GM23338 (cell line): ENCODE data around the gene SLC49A4. TPM values are rescaled to one million over a fixed set of nuclear protein-coding genes. Genes with fewer than 3 reads are reported as not detected.

Experiments
- ATAC-seq: fragments of 200-7000 bp; cut with Tn5 transposase; 3 replicates; pipeline ENCODE4 v1.9.1; 2020
- DNase-seq: peaks from one replicate; pipeline ENCODE4 v3.0.0-alpha.2; 2015; ENCODE audit warnings: low spot score
- H2AFZ ChIP-seq: fragments of 200-600 bp; sonication (generic); 2 replicates; pipeline ENCODE4 v1.8.0; 2016; ENCODE audit warnings: antibody characterized with exemption, mild to moderate bottlenecking, moderate library complexity
- H3F3A ChIP-seq: fragments of 200-600 bp; sonication (generic); replicated peaks from 2 replicates; pipeline ENCODE4 v1.8.0; 2017; ENCODE audit warnings: antibody characterized with exemption, mixed run types, low read depth
- H3K27ac ChIP-seq: fragments of 200-600 bp; sonication (generic); 2 replicates; pipeline ENCODE4 v1.6.1; 2016; ENCODE audit warnings: low read depth
- H3K27me3 ChIP-seq: fragments of 200-600 bp; sonication (generic); 2 replicates; pipeline ENCODE4 v1.8.0; 2016; ENCODE audit warnings: mild to moderate bottlenecking, mixed run types, moderate library complexity; ENCODE audit not compliant: insufficient read depth
- H3K36me3 ChIP-seq: fragments of 200-600 bp; sonication (generic); 2 replicates; pipeline ENCODE4 v1.8.0; 2016; ENCODE audit warnings: mild to moderate bottlenecking; ENCODE audit not compliant: insufficient read depth
- H3K4me1 ChIP-seq: fragments of 200-600 bp; sonication (generic); 2 replicates; pipeline ENCODE4 v1.8.0; 2016; ENCODE audit warnings: mild to moderate bottlenecking, moderate library complexity; ENCODE audit not compliant: insufficient read depth
- H3K4me2 ChIP-seq: fragments of 200-600 bp; sonication (generic); 2 replicates; pipeline ENCODE4 v1.7.1; 2017; ENCODE audit warnings: mixed run types
- H3K4me3 ChIP-seq: fragments of 200-600 bp; sonication (generic); 2 replicates; pipeline ENCODE4 v1.6.1; 2016; ENCODE audit warnings: mixed run types
- H3K79me2 ChIP-seq: fragments of 200-600 bp; sonication (generic); replicated peaks from 2 replicates; pipeline ENCODE4 v1.8.0; 2017; ENCODE audit warnings: mild to moderate bottlenecking; ENCODE audit not compliant: insufficient read depth
- H3K9me2 ChIP-seq: fragments of 200-600 bp; sonication (generic); 2 replicates; pipeline ENCODE4 v1.8.0; 2017; ENCODE audit not compliant: insufficient read depth
- H4K20me1 ChIP-seq: fragments of 200-600 bp; sonication (generic); replicated peaks from 2 replicates; pipeline ENCODE4 v1.8.0; 2017; ENCODE audit warnings: mild to moderate bottlenecking; ENCODE audit not compliant: insufficient read depth
- H3K27ac Mint-ChIP-seq: 2 replicates; pipeline ENCODE4 v1.8.0; 2020; ENCODE audit warnings: inconsistent platforms, mild to moderate bottlenecking, moderate library complexity, mixed read lengths
- H3K27me3 Mint-ChIP-seq: 3 replicates; pipeline ENCODE4 v1.8.0; 2022; ENCODE audit warnings: low read depth, mild to moderate bottlenecking, moderate library complexity, mixed read lengths, inconsistent platforms; ENCODE audit not compliant: insufficient read depth, poor library complexity
- H3K36me3 Mint-ChIP-seq: 3 replicates; pipeline ENCODE4 v1.8.0; 2021; ENCODE audit warnings: low read depth, mild to moderate bottlenecking, inconsistent platforms, moderate library complexity, mixed read lengths
- H3K4me1 Mint-ChIP-seq: 3 replicates; pipeline ENCODE4 v1.8.0; 2020; ENCODE audit warnings: mild to moderate bottlenecking, inconsistent platforms, mixed read lengths
- H3K4me3 Mint-ChIP-seq: 3 replicates; pipeline ENCODE4 v1.8.0; 2021; ENCODE audit warnings: moderate library complexity, mild to moderate bottlenecking, inconsistent platforms, mixed read lengths
- H3K9me3 Mint-ChIP-seq: 3 replicates; pipeline ENCODE4 v1.8.0; 2020; ENCODE audit warnings: moderate library complexity, mild to moderate bottlenecking, inconsistent platforms, mixed read lengths
- CREB1 ChIP-seq: fragments of 250-450 bp; sonication (Bioruptor Pico); IDR thresholded peaks from 2 replicates; pipeline ENCODE4 v1.5.0; 2020; ENCODE audit warnings: low read depth, mild to moderate bottlenecking, moderate library complexity
- ETS1 ChIP-seq: IDR thresholded peaks from 2 replicates; pipeline ENCODE4 v1.6.1; 2016; ENCODE audit warnings: antibody characterized with exemption
- EZH2 ChIP-seq: fragments of 200-600 bp; sonication (generic); IDR thresholded peaks from one replicate; pipeline ENCODE4 v1.8.0; 2017; ENCODE audit warnings: antibody characterized with exemption, mild to moderate bottlenecking, low read depth; ENCODE audit not compliant: unreplicated experiment
- EZH2phosphoT487 ChIP-seq: fragments of 200-600 bp; sonication (generic); IDR thresholded peaks from one replicate; pipeline ENCODE4 v1.8.1; 2018; ENCODE audit warnings: antibody characterized with exemption; ENCODE audit not compliant: unreplicated experiment
- JUNB ChIP-seq: IDR thresholded peaks from one replicate; pipeline ENCODE4 v1.6.1; 2016; ENCODE audit warnings: antibody characterized with exemption; ENCODE audit not compliant: unreplicated experiment
- NANOG ChIP-seq: IDR thresholded peaks from 2 replicates; pipeline ENCODE4 v1.6.1; 2016; ENCODE audit warnings: antibody characterized with exemption, borderline replicate concordance
- POLR2AphosphoS5 ChIP-seq: IDR thresholded peaks from 2 replicates; pipeline ENCODE4 v1.6.1; 2016; ENCODE audit warnings: antibody characterized with exemption, low read depth
- REST ChIP-seq: IDR thresholded peaks from one replicate; pipeline ENCODE4 v1.6.1; 2018; ENCODE audit warnings: antibody characterized with exemption; ENCODE audit not compliant: unreplicated experiment
- ZNF462 ChIP-seq: fragments of 250-450 bp; sonication (Bioruptor Pico); IDR thresholded peaks from 2 replicates; pipeline ENCODE4 v1.5.0; 2020; ENCODE audit warnings: mild to moderate bottlenecking, moderate library complexity
- polyA plus RNA-seq: library from polyadenylated mRNA; unstranded; fragments of >200 nt; fragmentation: Nextera tagmentation; extraction: Ambion mirVana; gene quantifications from 2 replicates; pipeline ENCODE4 v1.2.1, GENCODE V29; 2016
- total RNA-seq: library from RNA; depleted of rRNA; stranded (reverse); fragments of >200 nt; shearing (Covaris generic); gene quantifications from 2 replicates; pipeline ENCODE4 v1.2.3, GENCODE V29; 2014

Gene SLC49A4
- total and polyA plus RNA-seq, 2 experiments from 2014 or later: 3.7 to 16.8 TPM

GRCh38 chr3:122802323-122802722 is 7.5 kb downstream of the SLC49A4 start:
- ATAC-seq: no peak
- H3K9me3 Mint-ChIP-seq: no peaks in the 10 kb centered on the region
- no peak overlapping the region for H3K27ac Mint-ChIP-seq

More at GRCh38 chr3:122802323-122802722, 7.5 kb downstream of the SLC49A4 start:
- H3K4me1 Mint-ChIP-seq: no peaks in the 10 kb centered on the region
- Histone ChIP-seq H3K27me3 (no peaks in the 10 kb centered on the region), H2AFZ (no peak overlapping the region), H3K9me2 (no peaks in the 10 kb centered on the region), H3K4me2 (no peak overlapping the region), H3K4me3 (no peak overlapping the region), H4K20me1 (peaks cover 3% of the 10 kb centered on the region; the same call in 1 of the 2 replicates), H3F3A (no peaks in the 10 kb centered on the region), H3K36me3 (no peaks in the 10 kb centered on the region), H3K27ac (no peak overlapping the region), H3K4me1 (no peaks in the 10 kb centered on the region), H3K79me2 (no peaks in the 10 kb centered on the region)
- no peak for TF ChIP-seq REST
- TF ChIP-seq JUNB: no peak
- TF ChIP-seq ETS1: no peak
- no peak for TF ChIP-seq CREB1 (CRISPR knock-in tag)
- no peak for TF ChIP-seq NANOG
- TF ChIP-seq ZNF462: no peak
- TF ChIP-seq EZH2: no peak
- TF ChIP-seq EZH2phosphoT487: no peak
- no peak for TF ChIP-seq POLR2AphosphoS5
- H3K4me3 Mint-ChIP-seq: no peak overlapping the region
- DNase-seq: no peak
- H3K27me3 Mint-ChIP-seq: no peaks in the 10 kb centered on the region
- H3K36me3 Mint-ChIP-seq: no peaks in the 10 kb centered on the region
